Memory B cell (primary cell): ENCODE data around the gene C1orf146.
"Not testable (repeated sequence)": the region's sequence is repeated elsewhere in the genome, so short reads cannot be mapped to it uniquely, and the experiment has no call there.

Source experiments
- ATAC-seq: fragments of 150-1000 bp; cut with Tn5 transposase; 2 replicates; pipeline ENCODE4 v1.10.0; 2021; ENCODE audit warnings: low read depth, mild to moderate bottlenecking, moderate library complexity
- DNase-seq, 2 donors: peaks; one replicate each; pipeline ENCODE4 v3.0.0; 2022; ENCODE audit warnings: low spot score in 2 of 2
- H3K27ac Mint-ChIP-seq: one replicate; pipeline ENCODE4 v1.8.0; 2022; ENCODE audit warnings: mild to moderate bottlenecking, moderate library complexity, mixed read lengths
- H3K27me3 Mint-ChIP-seq: one replicate; pipeline ENCODE4 v1.8.0; 2022; ENCODE audit warnings: mixed read lengths
- H3K36me3 Mint-ChIP-seq: one replicate; pipeline ENCODE4 v1.8.0; 2022; ENCODE audit warnings: mild to moderate bottlenecking, mixed read lengths
- H3K4me1 Mint-ChIP-seq: one replicate; pipeline ENCODE4 v1.8.0; 2022; ENCODE audit warnings: mixed read lengths
- H3K4me3 Mint-ChIP-seq: one replicate; pipeline ENCODE4 v1.8.0; 2022; ENCODE audit warnings: mild to moderate bottlenecking, moderate library complexity, mixed read lengths
- H3K9me3 Mint-ChIP-seq: one replicate; pipeline ENCODE4 v1.8.0; 2022; ENCODE audit warnings: mixed read lengths

The C1orf146 gene

GRCh38 chr1:92219028-92219427 is 1.3 kb downstream of the C1orf146 start:
- no peak overlapping the region for H3K27ac Mint-ChIP-seq
- ATAC-seq (no peak), DNase-seq (no peak)
- no peaks in the 10 kb centered on the region for H3K4me1 Mint-ChIP-seq
- no peaks in the 10 kb centered on the region for H3K27me3 Mint-ChIP-seq
- no peaks in the 10 kb centered on the region for H3K36me3 Mint-ChIP-seq
- H3K4me3 Mint-ChIP-seq, result no peak overlapping the region
- no peaks in the 10 kb centered on the region for H3K9me3 Mint-ChIP-seq

GRCh38 chr1:92228401-92228800 is 10.7 kb downstream of the C1orf146 start:
- Mint-ChIP-seq H3K36me3 (no peaks in the 10 kb centered on the region), H3K27ac (no peak overlapping the region), H3K4me1 (no peaks in the 10 kb centered on the region), H3K4me3 (no peak overlapping the region), H3K27me3 (peaks cover 3% of the 10 kb centered on the region), H3K9me3 (no peaks in the 10 kb centered on the region)
- ATAC-seq (no peak), DNase-seq (no peak)

GRCh38 chr1:92230736-92231135 is 13.0 kb downstream of the C1orf146 start:
- Mint-ChIP-seq H3K9me3 (no peaks in the 10 kb centered on the region), H3K36me3 (no peaks in the 10 kb centered on the region), H3K4me1 (no peaks in the 10 kb centered on the region), H3K4me3 (no peak overlapping the region), H3K27ac (no peak overlapping the region), H3K27me3 (peaks cover 3% of the 10 kb centered on the region)
- no peak for DNase-seq
- no peak for ATAC-seq

- peaks cover 3% of the 10 kb centered on the region for H3K36me3 Mint-ChIP-seq
- no peak overlapping the region for H3K27ac Mint-ChIP-seq
- H3K4me3 Mint-ChIP-seq, result no peak overlapping the region
- no peaks in the 10 kb centered on the region for H3K9me3 Mint-ChIP-seq
- H3K4me1 Mint-ChIP-seq, result no peaks in the 10 kb centered on the region
- no peak for DNase-seq
- no peak for ATAC-seq
- H3K27me3 Mint-ChIP-seq, result peaks cover 5% of the 10 kb centered on the region
Measured at GRCh38 chr1:92240034-92240433, 22.3 kb downstream of the C1orf146 start.

GRCh38 chr1:92244376-92244775 is 26.7 kb downstream of the C1orf146 start:
- no peaks in the 10 kb centered on the region for H3K4me1 Mint-ChIP-seq
- no peak overlapping the region for H3K27ac Mint-ChIP-seq
- ATAC-seq, result no peak
- H3K27me3 Mint-ChIP-seq, result no peaks in the 10 kb centered on the region
- peaks cover 5% of the 10 kb centered on the region for H3K36me3 Mint-ChIP-seq
- DNase-seq, result no peak
- no peak overlapping the region for H3K4me3 Mint-ChIP-seq
- no peaks in the 10 kb centered on the region for H3K9me3 Mint-ChIP-seq

- not testable (repeated sequence) for H3K4me1 Mint-ChIP-seq, ATAC-seq, H3K27ac Mint-ChIP-seq, H3K4me3 Mint-ChIP-seq, DNase-seq, H3K27me3 Mint-ChIP-seq
- Mint-ChIP-seq H3K9me3 (peaks cover 10% of the 10 kb centered on the region), H3K36me3 (peaks cover 54% of the 10 kb centered on the region)
Measured at GRCh38 chr1:92254714-92255113, 37.0 kb downstream of the C1orf146 start.

- H3K27ac Mint-ChIP-seq, result no peak overlapping the region
Measured at GRCh38 chr1:92259350-92259749, 41.6 kb downstream of the C1orf146 start.

GRCh38 chr1:92262516-92262915 is 44.8 kb downstream of the C1orf146 start:
- Mint-ChIP-seq H3K4me3 (no peak overlapping the region), H3K9me3 (no peaks in the 10 kb centered on the region), H3K4me1 (no peaks in the 10 kb centered on the region), H3K27me3 (no peaks in the 10 kb centered on the region), H3K27ac (no peak overlapping the region), H3K36me3 (peaks cover 34% of the 10 kb centered on the region)
- ATAC-seq (no peak), DNase-seq (no peak)

More at GRCh38 chr1:92259350-92259749, 41.6 kb downstream of the C1orf146 start:
- H3K27me3 Mint-ChIP-seq, result no peaks in the 10 kb centered on the region
- no peak overlapping the region for H3K4me3 Mint-ChIP-seq
- no peak for ATAC-seq
- peaks cover 54% of the 10 kb centered on the region for H3K36me3 Mint-ChIP-seq
- no peak for DNase-seq
- H3K9me3 Mint-ChIP-seq, result peaks cover 9% of the 10 kb centered on the region
- H3K4me1 Mint-ChIP-seq, result no peaks in the 10 kb centered on the region

GRCh38 chr1:92273039-92273438 is 55.3 kb downstream of the C1orf146 start:
- Mint-ChIP-seq H3K27me3 (no peaks in the 10 kb centered on the region), H3K9me3 (no peaks in the 10 kb centered on the region), H3K36me3 (peaks cover 37% of the 10 kb centered on the region), H3K4me3 (no peak overlapping the region), H3K4me1 (peaks cover 2% of the 10 kb centered on the region), H3K27ac (no peak overlapping the region)
- no peak for DNase-seq
- no peak for ATAC-seq

- no peaks in the 10 kb centered on the region for H3K27me3 Mint-ChIP-seq
- DNase-seq (no peak), ATAC-seq (no peak)
- H3K27ac Mint-ChIP-seq, result no peak overlapping the region
- H3K9me3 Mint-ChIP-seq, result no peaks in the 10 kb centered on the region
- no peak overlapping the region for H3K4me3 Mint-ChIP-seq
- peaks cover 38% of the 10 kb centered on the region for H3K36me3 Mint-ChIP-seq
- peaks cover 2% of the 10 kb centered on the region for H3K4me1 Mint-ChIP-seq
Measured at GRCh38 chr1:92274939-92275338, 57.2 kb downstream of the C1orf146 start.

GRCh38 chr1:92276082-92276481 is 58.4 kb downstream of the C1orf146 start:
- no peak for DNase-seq
- Mint-ChIP-seq H3K27ac (no peak overlapping the region), H3K4me3 (no peak overlapping the region), H3K36me3 (peaks cover 40% of the 10 kb centered on the region), H3K27me3 (no peaks in the 10 kb centered on the region), H3K4me1 (peaks cover 4% of the 10 kb centered on the region), H3K9me3 (no peaks in the 10 kb centered on the region)
- no peak for ATAC-seq

GRCh38 chr1:92277105-92277723 is 59.5 kb downstream of the C1orf146 start:
- H3K4me1 Mint-ChIP-seq, result peaks cover 4% of the 10 kb centered on the region
- peaks cover 48% of the 10 kb centered on the region for H3K36me3 Mint-ChIP-seq
- H3K27ac Mint-ChIP-seq, result no peak overlapping the region
- no peaks in the 10 kb centered on the region for H3K9me3 Mint-ChIP-seq
- H3K27me3 Mint-ChIP-seq, result no peaks in the 10 kb centered on the region
- no peak for ATAC-seq
- DNase-seq, result no peak
- H3K4me3 Mint-ChIP-seq, result no peak overlapping the region

GRCh38 chr1:92279781-92280180 is 62.1 kb downstream of the C1orf146 start:
- ATAC-seq, H3K4me1 Mint-ChIP-seq: not testable (repeated sequence)

GRCh38 chr1:92281411-92281810 is 63.7 kb downstream of the C1orf146 start:
- not testable (repeated sequence) for H3K9me3 Mint-ChIP-seq, DNase-seq, H3K27ac Mint-ChIP-seq, H3K4me3 Mint-ChIP-seq, ATAC-seq, H3K27me3 Mint-ChIP-seq, H3K4me1 Mint-ChIP-seq
- peaks cover 50% of the 10 kb centered on the region for H3K36me3 Mint-ChIP-seq

More at GRCh38 chr1:92279781-92280180, 62.1 kb downstream of the C1orf146 start:
- H3K27ac Mint-ChIP-seq, H3K9me3 Mint-ChIP-seq, H3K27me3 Mint-ChIP-seq, H3K4me3 Mint-ChIP-seq, DNase-seq: not testable (repeated sequence)
- peaks cover 54% of the 10 kb centered on the region for H3K36me3 Mint-ChIP-seq

GRCh38 chr1:92291372-92291999 is 73.8 kb downstream of the C1orf146 start:
- Mint-ChIP-seq H3K9me3 (no peaks in the 10 kb centered on the region), H3K27ac (no peak overlapping the region), H3K4me1 (peaks cover 15% of the 10 kb centered on the region), H3K27me3 (no peaks in the 10 kb centered on the region), H3K4me3 (no peak overlapping the region), H3K36me3 (peaks cover 25% of the 10 kb centered on the region)
- DNase-seq (no peak), ATAC-seq (peak; percentile 34)
